ENCODE measurements around the gene NR3C2.

GRCh38 chr4:148330724-148331123, 111.5 kb downstream of the NR3C2 start:
- TF ChIP-seq, protein P1, sequence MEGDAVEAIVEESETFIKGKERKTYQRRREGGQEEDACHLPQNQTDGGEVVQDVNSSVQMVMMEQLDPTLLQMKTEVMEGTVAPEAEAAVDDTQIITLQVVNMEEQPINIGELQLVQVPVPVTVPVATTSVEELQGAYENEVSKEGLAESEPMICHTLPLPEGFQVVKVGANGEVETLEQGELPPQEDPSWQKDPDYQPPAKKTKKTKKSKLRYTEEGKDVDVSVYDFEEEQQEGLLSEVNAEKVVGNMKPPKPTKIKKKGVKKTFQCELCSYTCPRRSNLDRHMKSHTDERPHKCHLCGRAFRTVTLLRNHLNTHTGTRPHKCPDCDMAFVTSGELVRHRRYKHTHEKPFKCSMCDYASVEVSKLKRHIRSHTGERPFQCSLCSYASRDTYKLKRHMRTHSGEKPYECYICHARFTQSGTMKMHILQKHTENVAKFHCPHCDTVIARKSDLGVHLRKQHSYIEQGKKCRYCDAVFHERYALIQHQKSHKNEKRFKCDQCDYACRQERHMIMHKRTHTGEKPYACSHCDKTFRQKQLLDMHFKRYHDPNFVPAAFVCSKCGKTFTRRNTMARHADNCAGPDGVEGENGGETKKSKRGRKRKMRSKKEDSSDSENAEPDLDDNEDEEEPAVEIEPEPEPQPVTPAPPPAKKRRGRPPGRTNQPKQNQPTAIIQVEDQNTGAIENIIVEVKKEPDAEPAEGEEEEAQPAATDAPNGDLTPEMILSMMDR (IDR thresholded peaks at IDR 0.05 in 2 of 3, conservative IDR thresholded peaks at IDR 0.05 in 1 of 3; ENCODE audit: borderline replicate concordance in 1 of 3, insufficient read depth in 1 of 3, low read depth in 2 of 3, low read length in 2 of 3), result no peak
- no peak for TF ChIP-seq ZBTB33 (IDR thresholded peaks at IDR 0.05; ENCODE audit: extremely low read depth, insufficient replicate concordance, low read length)
- TF ChIP-seq POLR2A (IDR thresholded peaks at IDR 0.05; ENCODE audit: borderline replicate concordance, extremely low read depth, insufficient read depth, insufficient read length), result no peak
- no peak for TF ChIP-seq POLR2AphosphoS5 (IDR thresholded peaks at IDR 0.05; ENCODE audit: low read depth, low read length)
- TF ChIP-seq EZH2 (IDR thresholded peaks at IDR 0.05), result no peak
- TF ChIP-seq JUND (IDR thresholded peaks at IDR 0.05), result no peak
- no peak for TF ChIP-seq CBX3 (IDR thresholded peaks at IDR 0.05; ENCODE audit: low read depth)
- no peak for TF ChIP-seq SP1 (IDR thresholded peaks at IDR 0.05; ENCODE audit: low read depth)
- TF ChIP-seq, protein P2, sequence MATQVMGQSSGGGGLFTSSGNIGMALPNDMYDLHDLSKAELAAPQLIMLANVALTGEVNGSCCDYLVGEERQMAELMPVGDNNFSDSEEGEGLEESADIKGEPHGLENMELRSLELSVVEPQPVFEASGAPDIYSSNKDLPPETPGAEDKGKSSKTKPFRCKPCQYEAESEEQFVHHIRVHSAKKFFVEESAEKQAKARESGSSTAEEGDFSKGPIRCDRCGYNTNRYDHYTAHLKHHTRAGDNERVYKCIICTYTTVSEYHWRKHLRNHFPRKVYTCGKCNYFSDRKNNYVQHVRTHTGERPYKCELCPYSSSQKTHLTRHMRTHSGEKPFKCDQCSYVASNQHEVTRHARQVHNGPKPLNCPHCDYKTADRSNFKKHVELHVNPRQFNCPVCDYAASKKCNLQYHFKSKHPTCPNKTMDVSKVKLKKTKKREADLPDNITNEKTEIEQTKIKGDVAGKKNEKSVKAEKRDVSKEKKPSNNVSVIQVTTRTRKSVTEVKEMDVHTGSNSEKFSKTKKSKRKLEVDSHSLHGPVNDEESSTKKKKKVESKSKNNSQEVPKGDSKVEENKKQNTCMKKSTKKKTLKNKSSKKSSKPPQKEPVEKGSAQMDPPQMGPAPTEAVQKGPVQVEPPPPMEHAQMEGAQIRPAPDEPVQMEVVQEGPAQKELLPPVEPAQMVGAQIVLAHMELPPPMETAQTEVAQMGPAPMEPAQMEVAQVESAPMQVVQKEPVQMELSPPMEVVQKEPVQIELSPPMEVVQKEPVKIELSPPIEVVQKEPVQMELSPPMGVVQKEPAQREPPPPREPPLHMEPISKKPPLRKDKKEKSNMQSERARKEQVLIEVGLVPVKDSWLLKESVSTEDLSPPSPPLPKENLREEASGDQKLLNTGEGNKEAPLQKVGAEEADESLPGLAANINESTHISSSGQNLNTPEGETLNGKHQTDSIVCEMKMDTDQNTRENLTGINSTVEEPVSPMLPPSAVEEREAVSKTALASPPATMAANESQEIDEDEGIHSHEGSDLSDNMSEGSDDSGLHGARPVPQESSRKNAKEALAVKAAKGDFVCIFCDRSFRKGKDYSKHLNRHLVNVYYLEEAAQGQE (IDR thresholded peaks at IDR 0.05; ENCODE audit: low read depth), result no peak
